ENCODE results near the gene C4BPA.
A peak's percentile ranks its signal among the peaks of the same experiment; 100 is the strongest.

The C4BPA gene

DNA sequence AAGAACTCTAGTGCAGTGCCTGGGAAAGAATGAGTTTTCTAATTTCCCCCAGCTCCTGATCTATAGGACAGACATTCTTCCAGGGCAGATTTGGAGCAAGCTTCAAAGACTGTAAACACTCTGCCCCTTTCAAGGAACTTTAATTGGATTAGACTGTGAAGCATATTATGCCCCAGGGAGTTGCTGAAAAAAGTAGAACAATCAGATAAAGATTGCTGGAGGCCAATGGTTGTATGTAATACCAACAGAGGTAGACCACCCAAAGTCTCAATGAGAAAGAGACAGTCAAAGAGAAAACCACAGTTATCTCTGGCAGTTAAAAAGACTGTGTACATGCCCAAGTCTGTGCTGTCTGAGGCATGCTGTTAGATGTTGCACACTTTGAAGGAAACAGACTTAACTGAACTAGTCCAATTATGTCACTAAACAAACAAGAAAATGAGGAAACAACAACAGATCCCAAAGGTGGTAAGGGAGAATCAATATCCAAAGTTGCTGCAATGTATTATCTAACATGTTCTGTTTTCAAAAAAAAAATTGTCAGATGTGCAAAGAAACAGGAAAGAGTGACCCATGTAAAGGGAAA, 24.4 kb downstream of the C4BPA start:
- no peak for FAIRE-seq

DNA sequence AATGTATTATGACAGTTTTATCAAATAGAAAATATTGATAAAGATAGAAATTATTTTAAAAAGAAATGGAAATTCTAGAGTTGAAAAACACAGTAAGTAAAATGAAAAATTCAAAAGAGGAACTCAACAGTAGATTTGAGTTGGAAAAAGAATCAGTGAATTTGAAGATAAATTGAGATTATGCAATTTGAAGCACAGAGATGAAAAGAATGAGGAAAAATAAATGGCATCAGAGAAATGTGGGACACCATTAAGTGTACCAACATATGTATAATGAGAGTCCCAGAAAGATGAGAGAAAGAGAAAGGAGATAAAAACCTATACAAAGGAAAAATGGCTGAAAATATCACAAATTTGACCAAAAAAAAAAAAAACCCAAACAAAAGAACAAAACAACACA, 25.0 kb downstream of the C4BPA start:
- no peak for FAIRE-seq

DNA sequence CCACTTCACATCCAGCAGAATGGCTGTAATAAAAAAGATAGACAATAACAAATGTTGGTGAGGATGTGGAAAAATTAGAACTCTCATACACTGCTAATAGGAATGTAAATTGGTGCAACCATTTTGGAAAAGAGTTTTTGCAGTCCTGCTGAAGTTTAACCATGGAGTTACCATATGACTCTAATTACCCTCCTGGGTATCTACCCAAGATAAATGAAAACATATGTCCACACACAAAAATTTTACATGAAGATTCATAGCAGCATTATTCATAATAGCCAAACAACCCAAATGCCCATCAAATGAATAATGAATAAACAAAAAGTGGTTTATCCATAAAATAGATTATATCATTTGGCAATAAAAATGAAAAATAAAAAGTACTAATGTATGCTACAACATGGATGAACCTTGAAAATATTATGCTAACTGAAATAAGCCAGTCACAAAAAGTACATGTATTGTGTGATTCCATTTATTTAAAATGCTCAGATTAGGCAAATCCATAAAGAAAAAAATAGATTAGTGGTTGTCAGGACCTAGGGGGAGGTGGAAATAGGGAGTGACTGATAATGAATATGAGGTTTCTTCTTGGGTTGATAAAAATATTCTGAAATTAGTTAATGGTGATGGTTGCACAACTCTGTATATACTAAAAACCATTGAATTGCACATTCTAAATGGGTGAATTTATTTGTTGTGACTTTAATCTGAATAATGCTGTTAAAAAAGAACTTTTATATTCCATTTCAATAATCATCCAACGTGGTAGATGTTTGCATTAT, 26.4 kb downstream of the C4BPA start:
- FAIRE-seq = no peak

DNA sequence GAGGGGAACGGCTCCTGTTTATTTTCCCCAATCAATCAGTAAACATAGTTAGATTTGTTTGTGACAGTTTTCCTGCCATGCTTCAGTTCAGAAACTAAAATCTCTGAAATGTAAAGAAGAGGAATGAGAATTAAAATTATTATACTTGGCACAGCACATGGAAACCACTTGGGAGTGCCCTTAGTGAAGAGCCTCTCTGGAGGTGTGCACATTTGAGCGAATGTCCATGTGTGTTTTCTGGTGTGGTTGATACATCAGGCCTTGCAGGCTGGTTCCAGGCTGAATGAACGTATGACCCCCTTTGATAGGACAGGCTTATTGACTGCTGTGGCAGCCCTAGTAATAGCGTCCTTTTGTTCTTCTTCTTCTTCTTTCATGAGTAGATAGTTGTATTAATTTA, 27.1 kb downstream of the C4BPA start:
- no peak for FAIRE-seq

DNA sequence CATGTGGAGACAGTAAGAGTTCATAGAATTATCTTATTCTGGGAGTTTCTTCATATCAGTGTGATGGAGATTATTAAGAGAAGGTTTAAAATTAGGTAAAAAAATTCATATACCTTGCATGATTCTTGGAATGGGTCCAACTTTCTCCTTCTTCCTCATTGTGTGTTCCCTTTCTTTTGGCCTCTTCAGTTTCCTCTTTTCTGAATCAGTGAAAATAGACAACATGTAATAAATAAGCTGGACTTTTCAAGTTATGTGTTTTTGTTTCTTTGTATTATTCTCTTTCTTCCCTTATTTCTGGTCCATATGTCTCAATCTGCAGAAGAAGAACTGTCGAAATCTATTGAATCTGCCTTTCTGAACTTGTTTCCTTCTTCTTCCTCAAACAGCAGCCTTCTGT, 30.5 kb downstream of the C4BPA start:
- FAIRE-seq = no peak

DNA sequence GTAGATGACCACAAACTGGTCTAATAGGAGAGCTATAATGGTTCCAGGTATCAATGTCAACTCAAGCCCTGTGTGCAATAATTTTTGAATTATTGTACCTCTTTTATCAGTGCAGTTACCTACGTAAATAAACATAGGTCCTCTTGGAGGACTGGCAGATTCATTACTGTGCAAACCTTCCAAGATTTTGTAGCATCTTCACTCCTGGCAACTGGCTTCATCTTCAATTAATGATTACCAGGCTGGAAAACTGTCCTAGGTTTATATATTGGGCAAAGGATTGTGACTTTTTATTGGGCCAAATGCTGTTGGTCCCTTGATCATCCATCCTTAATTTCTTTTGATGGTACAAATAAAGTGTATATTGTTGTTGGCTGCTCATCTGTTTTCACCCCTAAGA, 35.6 kb downstream of the C4BPA start:
- no peak for FAIRE-seq

DNA sequence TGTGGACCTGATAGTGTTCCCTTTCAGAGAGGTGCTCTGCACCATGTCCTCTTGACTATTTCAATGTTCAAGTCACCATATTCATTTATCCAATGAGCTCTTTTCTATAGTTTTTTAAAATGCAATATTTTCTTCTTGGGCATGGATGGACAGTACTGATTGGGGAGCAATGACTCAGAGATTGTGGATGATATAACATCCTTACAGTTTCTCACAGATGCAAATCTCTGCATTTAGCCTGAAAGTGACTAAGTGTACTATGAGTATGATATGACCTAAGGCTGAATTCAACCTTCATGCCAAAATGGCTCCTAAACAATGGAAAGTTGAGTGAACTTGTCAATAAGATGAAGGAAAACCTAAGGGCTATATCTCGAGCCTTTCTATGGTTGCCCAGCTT, 36.5 kb downstream of the C4BPA start:
- no peak for FAIRE-seq

DNA sequence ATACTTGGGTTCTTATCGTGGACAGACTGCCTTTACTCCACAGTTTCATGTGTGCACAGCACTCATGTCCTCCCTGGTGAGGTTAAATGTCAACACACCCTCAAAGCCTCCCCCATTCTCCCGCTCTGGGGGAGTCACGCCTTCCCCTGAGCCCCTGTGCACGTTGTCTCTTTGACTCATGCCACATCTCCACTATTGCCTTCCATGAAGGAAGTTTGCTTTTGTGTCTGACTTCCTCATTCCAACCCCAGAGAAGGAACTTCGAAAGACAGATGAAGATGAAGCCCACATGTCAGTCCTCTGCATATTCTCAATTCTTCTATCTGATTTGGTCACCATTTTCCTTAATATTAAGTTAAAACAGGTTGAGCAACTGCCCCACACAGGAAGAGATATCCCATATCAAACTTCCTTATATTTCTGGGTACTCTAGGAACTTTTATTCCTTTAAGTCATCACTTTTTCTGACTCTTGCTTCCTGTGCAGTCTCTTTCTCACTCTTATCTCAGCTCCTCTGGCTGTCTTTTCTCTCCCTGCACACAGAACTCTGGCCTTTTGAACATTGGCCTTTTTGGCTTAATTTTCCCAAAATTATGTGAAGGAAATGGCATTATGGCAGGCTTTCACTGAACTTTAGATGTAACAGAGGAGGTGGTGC, 41.5 kb downstream of the C4BPA start:
- no peak for FAIRE-seq

DNA sequence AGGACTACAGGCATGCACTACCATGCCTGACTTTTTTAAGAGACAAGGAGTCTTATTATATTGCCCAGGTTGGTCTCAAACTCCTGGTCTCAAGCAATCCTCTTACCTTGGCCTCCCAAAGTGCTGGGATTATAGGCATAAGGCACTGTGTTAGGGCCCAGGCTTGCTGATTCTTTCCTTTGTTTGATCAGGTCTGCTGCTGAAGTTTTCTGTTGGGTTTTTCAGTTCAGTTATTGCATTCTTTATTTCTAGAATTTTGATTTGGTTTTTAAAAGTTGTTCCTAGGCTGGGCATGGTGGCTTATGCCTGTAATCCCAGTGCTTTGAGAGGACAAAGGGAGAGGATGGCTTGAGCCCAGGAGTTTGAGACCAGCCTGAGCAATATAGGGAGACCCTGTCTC, 47.9 kb downstream of the C4BPA start:
- no peak for FAIRE-seq

DNA sequence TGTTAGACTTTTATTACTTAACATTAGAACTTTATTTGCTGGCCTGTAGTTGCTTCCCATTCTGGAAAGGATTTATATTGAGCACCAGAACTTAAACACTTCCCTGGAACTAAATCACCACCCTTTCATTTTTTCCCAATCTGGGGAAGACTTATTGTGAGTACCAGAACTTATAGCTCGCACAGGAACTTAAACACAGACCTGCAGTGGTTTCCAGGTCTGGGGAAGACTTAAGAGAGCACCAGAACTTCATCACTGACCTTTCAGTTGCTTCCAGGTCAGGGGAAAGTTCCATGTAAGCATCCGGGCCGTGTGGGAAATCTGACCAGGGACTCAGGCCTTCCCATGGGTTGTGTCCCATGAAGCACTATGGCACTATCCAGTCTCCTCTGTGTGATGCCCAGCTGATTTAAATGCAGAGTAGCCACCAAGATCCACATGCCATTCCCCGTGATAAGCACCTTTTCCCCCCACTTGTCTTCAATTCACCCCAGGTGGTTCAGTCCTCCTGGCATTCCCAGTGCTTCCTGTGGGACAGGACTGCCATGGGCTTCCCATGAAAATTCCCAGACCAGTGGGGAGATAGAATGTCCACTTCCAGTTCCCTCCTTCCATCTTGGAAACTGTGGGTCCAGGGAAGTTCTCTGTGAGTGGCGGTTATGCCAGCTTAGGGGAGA, 48.9 kb downstream of the C4BPA start:
- FAIRE-seq = no peak

DNA sequence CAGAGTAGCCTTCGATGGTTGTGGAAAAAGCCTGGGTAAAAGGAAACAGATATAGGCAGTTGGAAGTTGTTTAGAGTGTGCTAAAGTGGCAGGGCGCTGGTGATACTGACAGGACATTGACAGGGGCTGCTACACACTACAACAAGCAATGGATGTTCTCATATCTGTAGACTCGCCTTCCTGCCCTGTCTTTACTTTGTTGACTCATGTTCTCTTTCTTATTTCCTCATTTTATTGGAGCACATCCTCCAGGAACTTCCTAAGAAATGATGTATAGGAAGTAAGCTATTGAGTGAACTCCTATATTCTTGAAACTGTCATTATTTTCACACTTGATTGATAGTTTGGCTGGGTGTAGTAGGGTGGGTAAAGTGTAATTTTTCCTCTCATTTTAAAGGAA, 51.0 kb downstream of the C4BPA start:
- FAIRE-seq = no peak

DNA sequence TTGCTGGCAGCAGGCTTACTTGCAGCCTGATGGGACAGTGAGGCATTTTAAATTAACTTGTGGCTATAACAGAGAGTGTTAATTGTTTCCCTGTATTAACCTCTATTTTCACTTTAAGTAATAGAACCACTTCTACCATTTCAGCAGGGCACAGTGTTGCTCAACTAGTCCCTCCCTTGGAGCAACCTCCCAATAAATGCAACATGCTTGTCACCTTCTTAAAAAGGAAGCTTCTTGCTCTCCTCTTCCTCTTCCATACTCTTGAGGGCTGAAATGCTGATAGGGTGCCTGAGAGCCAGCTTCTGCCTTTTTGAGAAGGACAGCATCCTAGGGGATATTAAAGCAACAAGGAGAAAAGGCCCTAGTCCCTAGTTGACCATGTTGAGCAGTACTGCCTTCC, 52.1 kb downstream of the C4BPA start:
- FAIRE-seq = no peak

DNA sequence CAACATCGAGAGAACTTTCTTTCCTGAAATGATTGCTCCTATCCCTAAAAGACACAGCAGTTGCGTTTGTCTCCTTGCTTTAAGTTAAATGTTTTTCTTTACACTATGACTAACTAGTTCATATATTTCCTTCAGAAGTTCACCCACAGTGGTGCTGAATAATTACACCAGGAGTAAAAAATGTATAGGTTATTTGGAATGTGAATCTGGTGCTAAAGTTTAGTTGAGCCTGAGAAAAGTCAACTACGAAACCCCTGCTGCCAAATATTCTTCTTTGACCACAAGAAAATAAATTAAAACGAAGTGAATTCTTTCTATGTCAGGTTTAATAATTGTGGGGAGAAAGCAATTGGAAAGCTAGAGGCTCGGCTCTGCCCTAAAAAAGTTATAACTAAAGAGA, 52.8 kb downstream of the C4BPA start:
- no peak for FAIRE-seq

DNA sequence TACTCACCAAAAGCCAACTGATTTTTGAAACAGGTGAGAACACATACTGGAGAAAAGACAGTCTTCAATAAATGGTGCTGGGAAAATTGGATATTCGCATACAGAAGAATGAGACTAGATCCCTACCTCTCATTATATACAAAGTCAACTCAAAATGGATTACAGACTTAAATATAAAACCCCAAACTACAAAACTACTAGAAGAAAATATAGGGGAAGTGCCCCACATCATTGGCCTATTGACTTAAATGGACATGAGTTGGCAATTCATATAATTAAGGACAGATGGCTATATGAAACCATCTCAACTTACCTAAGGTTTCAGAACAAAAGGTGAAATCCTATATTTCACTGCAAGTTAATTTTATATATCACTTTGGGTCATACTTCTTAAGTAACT, 60.1 kb downstream of the C4BPA start:
- FAIRE-seq = no peak

DNA sequence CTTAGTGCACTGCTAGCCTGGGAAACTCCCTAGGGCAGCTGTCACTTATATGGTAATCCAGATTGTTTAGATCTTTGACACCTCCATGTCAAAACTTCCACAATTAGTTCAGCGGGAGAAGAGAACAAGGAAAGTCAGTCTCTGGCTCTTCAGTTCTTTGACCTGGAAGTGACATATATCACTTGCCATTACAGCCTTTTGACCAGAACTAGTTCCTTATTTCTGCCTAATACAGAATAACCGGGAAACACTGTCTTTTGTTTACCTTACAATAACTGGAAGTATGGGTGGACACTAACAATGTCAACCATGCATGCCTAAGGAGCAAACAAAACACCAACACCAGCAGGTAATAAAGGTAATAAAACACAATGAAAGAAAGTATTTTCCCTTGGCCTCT, 68.3 kb downstream of the C4BPA start:
- FAIRE-seq = no peak

DNA sequence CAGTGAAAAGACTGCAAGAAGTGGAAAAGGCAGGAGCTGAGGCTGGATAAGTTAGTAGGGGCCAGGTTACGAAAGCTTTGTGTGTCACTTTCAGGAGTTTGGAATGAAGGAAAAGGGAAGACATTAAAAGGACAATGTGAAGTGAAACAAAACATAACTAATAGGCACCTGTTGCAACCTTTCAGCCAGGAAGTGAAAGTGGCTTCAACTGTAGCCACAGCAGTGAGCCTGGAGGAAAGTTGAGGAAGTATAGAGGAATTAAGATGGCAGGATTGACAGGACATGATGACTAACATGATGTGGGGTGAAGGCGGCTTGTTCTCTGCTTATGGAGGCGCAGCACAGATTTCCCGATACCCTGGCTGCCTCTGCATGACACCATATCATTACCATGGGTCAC, 68.9 kb downstream of the C4BPA start:
- FAIRE-seq = no peak

DNA sequence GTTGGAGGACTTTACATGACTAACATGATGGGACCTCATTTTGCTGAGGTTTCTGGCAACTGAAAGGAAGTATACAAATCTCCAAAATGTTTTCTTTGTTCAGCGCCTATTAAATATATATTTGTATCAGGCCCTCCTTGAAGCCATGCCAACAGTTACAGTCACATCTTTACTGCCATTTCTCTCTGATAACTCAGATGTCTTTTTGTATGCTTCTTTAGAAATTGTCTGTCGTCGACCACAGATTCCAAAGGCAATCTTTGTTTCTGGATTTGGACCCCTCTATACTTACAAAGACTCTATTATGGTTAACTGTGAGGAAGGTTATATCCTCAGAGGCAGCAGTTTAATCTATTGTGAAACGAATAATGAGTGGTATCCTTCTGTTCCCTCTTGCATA, 69.4 kb downstream of the C4BPA start:
- no peak for FAIRE-seq

DNA sequence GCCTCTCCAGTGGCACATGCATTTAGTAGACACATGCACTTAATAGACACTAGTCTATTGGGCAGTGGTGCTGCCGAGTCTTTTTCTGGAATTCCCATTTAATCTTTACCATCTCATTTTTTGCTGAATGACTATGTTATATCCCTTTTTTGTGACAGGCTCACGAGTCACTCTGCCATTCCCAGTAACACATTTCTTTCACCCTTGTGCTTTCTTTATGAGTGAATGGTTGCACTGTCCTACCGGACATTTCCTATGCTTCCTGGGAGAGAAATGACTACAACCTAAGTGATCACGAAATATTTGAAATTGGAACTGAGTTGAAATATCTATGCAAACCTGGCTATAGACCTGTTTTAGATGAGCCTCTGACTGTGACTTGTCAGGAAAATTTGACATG, 70.9 kb downstream of the C4BPA start:
- FAIRE-seq = no peak

DNA sequence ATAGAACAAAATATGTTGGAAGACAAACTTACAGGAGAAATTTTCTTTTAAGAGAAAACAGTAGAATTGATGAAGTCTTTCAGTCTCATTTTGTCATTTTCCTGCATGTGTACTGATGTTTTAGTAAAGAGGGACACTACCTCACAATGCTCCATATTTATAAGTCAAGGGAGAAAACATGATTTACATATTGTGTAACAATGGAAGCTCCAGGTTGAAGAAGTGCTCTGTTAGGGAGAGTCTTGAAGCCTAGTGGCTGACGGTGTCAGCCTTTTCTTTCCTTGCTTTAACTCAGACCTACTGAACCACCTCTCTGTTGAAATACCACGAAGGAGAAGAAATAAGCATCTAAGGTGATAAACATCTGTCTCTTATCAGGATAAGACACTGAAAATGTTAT, 75.0 kb downstream of the C4BPA start:
- no peak for FAIRE-seq

DNA sequence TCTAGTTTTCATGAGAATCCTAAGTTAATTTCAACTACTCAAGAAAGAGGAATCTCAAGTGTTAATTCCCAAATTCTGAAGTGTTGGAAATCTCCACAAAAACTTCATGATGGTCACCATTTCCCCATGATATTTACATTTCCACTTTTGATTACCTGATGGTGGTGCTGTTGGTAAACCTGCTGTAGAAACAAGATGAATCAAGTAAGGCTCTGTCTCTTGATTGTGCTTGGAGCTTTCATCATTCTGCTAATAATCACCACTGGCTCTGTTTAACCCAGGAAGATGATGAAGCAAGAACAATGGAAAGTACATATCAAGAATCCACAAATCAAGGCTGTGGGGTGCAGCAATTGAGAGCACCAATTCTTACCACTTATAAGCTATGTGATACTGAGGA, 77.8 kb downstream of the C4BPA start:
- no peak for FAIRE-seq

DNA sequence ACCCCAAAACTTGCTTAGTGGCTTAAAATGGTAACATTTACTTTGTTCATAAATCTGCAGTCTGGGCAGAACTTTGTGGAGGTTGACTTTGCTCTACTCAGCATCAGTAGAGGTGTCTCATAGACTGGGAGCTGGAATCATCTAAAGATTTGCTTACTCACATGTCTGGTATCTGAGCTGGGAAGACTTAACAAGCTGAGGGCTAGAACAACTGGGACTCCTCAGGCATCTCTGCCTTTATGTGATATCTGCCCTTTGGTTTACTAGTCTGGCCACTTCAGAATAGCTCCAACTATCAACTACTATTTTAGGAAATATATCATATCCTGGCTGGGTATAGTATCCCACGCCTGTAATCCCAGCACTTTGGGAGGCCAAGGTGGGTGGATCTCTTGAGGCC, 82.5 kb downstream of the C4BPA start:
- FAIRE-seq = no peak

DNA sequence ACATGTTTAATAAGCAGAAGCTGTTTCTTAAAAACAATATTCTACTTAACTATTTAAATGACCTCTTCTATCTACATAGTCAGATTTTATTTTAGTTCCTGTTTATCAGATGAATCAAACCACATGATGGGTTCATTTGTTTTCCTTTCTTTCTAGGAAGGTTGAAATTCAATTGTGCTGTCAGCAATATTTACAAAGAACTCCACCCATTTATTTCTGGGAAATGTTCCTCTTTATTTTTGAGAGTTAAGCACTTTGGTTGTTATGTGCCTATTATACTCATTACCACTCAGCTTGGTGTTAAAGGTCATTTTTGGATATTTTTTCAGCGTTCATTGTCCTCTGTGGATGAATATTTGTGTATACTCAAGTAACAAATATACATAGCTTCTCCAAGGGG, 84.9 kb downstream of the C4BPA start:
- peak; percentile 4 for FAIRE-seq

DNA sequence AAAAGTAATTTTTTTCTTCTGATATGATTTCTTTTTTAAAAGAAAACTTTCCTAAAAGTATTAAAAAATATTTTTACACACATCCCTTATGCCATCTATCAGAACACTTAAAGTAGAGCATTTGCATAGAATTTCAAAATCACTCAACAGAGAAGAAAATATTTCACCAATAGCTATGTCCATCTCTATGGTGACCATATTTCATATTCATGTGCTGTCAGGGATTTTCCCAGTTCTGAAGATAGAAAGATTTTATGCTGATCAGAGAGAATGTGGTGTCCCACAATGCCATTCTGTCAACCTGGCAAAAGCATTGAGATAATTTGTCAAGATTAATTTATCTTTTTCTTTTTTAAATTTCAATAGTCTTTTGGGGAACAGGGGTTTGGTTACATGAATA, 87.0 kb downstream of the C4BPA start:
- FAIRE-seq = no peak

DNA sequence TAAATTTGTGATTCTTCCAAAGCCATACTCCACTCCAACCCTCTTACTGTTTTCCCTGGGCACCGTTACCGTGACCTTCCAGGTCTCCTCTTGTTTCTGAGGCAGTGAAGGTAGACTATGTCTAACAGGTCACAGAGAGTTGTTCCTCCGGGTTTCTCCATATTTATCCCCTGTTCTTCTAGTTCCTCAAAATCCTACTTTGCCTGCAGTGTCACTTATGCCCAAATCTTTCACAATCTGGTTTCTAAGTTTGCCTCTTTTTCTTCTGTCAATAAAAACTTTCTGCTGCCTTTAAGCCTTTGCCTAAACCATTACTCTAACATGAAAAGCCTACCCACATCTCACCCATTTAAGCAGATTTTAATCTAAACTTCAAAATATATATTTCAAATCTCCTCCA, 87.7 kb downstream of the C4BPA start:
- FAIRE-seq = no peak
